ENCODE results near the gene CBX8. TPM values are rescaled to one million over a fixed set of nuclear protein-coding genes. Genes with fewer than 3 reads are reported as not detected.

CBX8 gene
- polyA plus RNA-seq, 1 experiment, result 0.32 TPM

DNA sequence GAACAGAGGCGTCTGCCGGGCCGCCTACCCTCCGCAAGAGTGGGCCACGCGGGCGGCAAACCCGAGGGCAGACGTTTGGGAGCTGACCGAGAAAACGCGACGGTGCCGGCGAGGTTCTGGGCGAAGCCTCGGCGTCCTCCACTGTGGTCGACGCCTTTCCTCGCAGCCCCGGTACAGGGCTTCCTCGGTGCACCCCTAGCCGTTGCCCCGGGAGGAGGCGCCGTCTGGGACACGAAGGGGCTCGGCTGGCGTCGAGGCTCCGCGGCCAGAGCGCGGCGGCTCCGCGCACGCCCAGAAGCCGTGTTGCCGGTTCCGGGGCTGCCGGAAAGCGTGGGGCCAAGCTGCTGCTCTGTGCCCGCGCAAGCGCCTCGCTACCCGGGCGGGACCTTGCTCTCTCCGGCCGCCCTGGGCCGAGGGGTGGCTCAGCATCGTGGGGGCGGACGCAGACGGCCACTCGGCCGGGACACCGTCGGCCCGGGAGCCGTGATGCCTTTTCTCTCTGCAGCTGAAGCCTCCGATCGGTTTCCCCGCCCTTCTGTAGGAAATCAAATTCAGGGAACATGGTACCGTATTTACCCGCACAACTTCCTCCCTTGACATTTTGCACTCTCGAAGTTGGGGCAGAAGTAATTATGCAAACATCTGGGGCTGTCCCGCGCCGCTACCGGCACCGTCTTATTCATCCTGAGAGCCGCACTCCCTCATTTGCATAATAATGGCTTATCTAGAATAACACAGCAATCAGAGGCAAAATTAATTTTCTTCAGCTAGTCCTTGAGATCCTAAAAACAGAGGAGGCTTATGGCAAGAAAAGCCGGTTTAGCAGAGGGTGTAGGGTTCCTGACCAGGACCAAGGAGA, 7.3 kb upstream of the CBX8 start:
- DNase-seq (ENCODE audit: low read depth), result no peak
- TF ChIP-seq, protein P1, sequence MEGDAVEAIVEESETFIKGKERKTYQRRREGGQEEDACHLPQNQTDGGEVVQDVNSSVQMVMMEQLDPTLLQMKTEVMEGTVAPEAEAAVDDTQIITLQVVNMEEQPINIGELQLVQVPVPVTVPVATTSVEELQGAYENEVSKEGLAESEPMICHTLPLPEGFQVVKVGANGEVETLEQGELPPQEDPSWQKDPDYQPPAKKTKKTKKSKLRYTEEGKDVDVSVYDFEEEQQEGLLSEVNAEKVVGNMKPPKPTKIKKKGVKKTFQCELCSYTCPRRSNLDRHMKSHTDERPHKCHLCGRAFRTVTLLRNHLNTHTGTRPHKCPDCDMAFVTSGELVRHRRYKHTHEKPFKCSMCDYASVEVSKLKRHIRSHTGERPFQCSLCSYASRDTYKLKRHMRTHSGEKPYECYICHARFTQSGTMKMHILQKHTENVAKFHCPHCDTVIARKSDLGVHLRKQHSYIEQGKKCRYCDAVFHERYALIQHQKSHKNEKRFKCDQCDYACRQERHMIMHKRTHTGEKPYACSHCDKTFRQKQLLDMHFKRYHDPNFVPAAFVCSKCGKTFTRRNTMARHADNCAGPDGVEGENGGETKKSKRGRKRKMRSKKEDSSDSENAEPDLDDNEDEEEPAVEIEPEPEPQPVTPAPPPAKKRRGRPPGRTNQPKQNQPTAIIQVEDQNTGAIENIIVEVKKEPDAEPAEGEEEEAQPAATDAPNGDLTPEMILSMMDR (IDR thresholded peaks at IDR 0.05; ENCODE audit: insufficient read depth, low read depth, low read length), result no peak
- Histone ChIP-seq H3K27me3 (ENCODE audit: control insufficient read depth, insufficient read depth, low read length) (peaks cover 92% of the 10 kb centered on the region), H3K4me3 (ENCODE audit: low read depth, low read length) (no peak overlapping the region), H3K36me3 (ENCODE audit: control insufficient read depth, insufficient read depth, low read length) (no peaks in the 10 kb centered on the region)
- CTCF ChIA-PET, result interaction anchor here (1.2 kb wide), 2 partner anchors 31 to 37 kb away, joined by 3 to 4 read pairs; no protein-coding TSS in a partner anchor
- POLR2A ChIA-PET, result interaction anchor here (0.6 kb wide), 1 partner anchor 38 kb away, joined by 4 read pairs; no protein-coding TSS in a partner anchor

GRCh38 chr17:79803421-79803996, 6.6 kb upstream of the CBX8 start:
- CTCF ChIA-PET, result interaction anchor here (1.2 kb wide), 1 partner anchor 38 kb away, joined by 3 read pairs; no protein-coding TSS in a partner anchor
- Histone ChIP-seq H3K36me3 (ENCODE audit: control insufficient read depth, insufficient read depth, low read length) (no peaks in the 10 kb centered on the region), H3K27me3 (ENCODE audit: control insufficient read depth, insufficient read depth, low read length) (peaks cover 90% of the 10 kb centered on the region), H3K4me3 (ENCODE audit: low read depth, low read length) (no peak overlapping the region)
- no peak for DNase-seq (ENCODE audit: low read depth)
- TF ChIP-seq, protein P1 (IDR thresholded peaks at IDR 0.05; ENCODE audit: insufficient read depth, low read depth, low read length), result no peak
- POLR2A ChIA-PET, result interaction anchor here (0.6 kb wide), 1 partner anchor 38 kb away, joined by 4 read pairs; no protein-coding TSS in a partner anchor

- no peak for DNase-seq (ENCODE audit: low read depth)
- Histone ChIP-seq H3K4me3 (ENCODE audit: low read depth, low read length) (no peak overlapping the region), H3K27me3 (ENCODE audit: control insufficient read depth, insufficient read depth, low read length) (peaks cover 87% of the 10 kb centered on the region), H3K36me3 (ENCODE audit: control insufficient read depth, insufficient read depth, low read length) (no peaks in the 10 kb centered on the region)
- TF ChIP-seq, protein P1 (IDR thresholded peaks at IDR 0.05; ENCODE audit: insufficient read depth, low read depth, low read length), result no peak
- CTCF ChIA-PET, result no interaction called here
- POLR2A ChIA-PET, result interaction anchor here (0.6 kb wide), 1 partner anchor 39 kb away, joined by 4 read pairs; no protein-coding TSS in a partner anchor
Observed at GRCh38 chr17:79802736-79803420, 6.0 kb upstream of the CBX8 start.

GRCh38 chr17:79802039-79802735, 5.3 kb upstream of the CBX8 start:
- no peak for DNase-seq (ENCODE audit: low read depth)
- CTCF ChIA-PET, result interaction anchor here (1.4 kb wide), 1 partner anchor 37 kb away, joined by 3 read pairs; the partner anchor contains the start of gene CBX4
- H3K27me3 ChIP-seq (ENCODE audit: control insufficient read depth, insufficient read depth, low read length), result peaks cover 80% of the 10 kb centered on the region
- no peaks in the 10 kb centered on the region for H3K36me3 ChIP-seq (ENCODE audit: control insufficient read depth, insufficient read depth, low read length)
- no peak overlapping the region for H3K4me3 ChIP-seq (ENCODE audit: low read depth, low read length)
- TF ChIP-seq, protein P1 (IDR thresholded peaks at IDR 0.05; ENCODE audit: insufficient read depth, low read depth, low read length), result no peak
- POLR2A ChIA-PET, result no interaction called here
